C4-2B (cell line): ENCODE measurements around the gene PLD5.

Experiments used
- ZFX ChIP-seq: fragments of 450-650 bp; IDR thresholded peaks from 2 replicates; pipeline ENCODE4 v1.6.1; 2017
- TF ChIP-seq, protein P1 (sequence below): fragments of 450-650 bp; conservative IDR thresholded peaks from 2 replicates; pipeline ENCODE4 v1.5.1; 2017; ENCODE audit warnings: mild to moderate bottlenecking

DNA sequence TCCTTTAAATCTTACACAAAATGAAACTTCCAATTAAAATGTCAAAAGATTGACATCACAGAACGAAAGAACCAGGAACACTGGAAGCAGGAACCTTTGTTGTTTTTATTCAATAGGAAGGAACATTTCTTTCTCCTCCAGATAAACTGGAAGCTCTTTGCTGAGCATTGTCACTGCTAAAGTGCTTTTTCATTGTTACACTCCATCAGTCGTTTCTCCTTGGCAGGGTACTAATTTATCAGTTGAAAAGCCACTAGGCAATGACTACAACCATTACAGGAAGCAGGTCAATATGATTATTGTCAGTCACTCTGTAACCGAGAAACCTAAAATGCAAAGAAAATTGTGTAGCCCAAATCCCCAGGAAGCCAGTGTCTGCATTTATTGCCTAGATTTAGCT lies 362.4 kb downstream of the PLD5 start:
- TF ChIP-seq, protein P1, sequence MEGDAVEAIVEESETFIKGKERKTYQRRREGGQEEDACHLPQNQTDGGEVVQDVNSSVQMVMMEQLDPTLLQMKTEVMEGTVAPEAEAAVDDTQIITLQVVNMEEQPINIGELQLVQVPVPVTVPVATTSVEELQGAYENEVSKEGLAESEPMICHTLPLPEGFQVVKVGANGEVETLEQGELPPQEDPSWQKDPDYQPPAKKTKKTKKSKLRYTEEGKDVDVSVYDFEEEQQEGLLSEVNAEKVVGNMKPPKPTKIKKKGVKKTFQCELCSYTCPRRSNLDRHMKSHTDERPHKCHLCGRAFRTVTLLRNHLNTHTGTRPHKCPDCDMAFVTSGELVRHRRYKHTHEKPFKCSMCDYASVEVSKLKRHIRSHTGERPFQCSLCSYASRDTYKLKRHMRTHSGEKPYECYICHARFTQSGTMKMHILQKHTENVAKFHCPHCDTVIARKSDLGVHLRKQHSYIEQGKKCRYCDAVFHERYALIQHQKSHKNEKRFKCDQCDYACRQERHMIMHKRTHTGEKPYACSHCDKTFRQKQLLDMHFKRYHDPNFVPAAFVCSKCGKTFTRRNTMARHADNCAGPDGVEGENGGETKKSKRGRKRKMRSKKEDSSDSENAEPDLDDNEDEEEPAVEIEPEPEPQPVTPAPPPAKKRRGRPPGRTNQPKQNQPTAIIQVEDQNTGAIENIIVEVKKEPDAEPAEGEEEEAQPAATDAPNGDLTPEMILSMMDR: no peak
- TF ChIP-seq ZFX: no peak
